ENCODE measurements around the gene NHERF2. TPM values are rescaled to one million over a fixed set of nuclear protein-coding genes. Genes with fewer than 3 reads are reported as not detected.

NHERF2 gene
- total RNA-seq, 1 donor from 2014 or later: 343 TPM

GRCh38 chr16:2084895-2085625 lies 58.4 kb downstream of the NHERF2 start:
- intact Hi-C loops (cut with DNase I): no loop called here
- no peak overlapping the region for H3K4me3 ChIP-seq
- H3K36me3 ChIP-seq: peaks cover 99% of the 10 kb centered on the region
- peaks cover 26% of the 10 kb centered on the region for H3K4me1 ChIP-seq
- no peaks in the 10 kb centered on the region for H3K9me3 ChIP-seq
- DNase-seq: no peak
- TF ChIP-seq CTCF (IDR thresholded peaks at IDR 0.05): no peak
- no peak for ATAC-seq
- no peak overlapping the region for H3K27ac ChIP-seq
- H3K27me3 ChIP-seq (ENCODE audit: low read depth): no peaks in the 10 kb centered on the region

- intact Hi-C loops (cut with DNase I): no loop called here
- no peak overlapping the region for H3K27ac ChIP-seq
- peaks cover 26% of the 10 kb centered on the region for H3K4me1 ChIP-seq
These were observed 59.0 kb downstream of the NHERF2 start for GRCh38 chr16:2085669-2086068.

GRCh38 chr16:2086106-2086742 lies 59.5 kb downstream of the NHERF2 start:
- H3K36me3 ChIP-seq: peaks cover 96% of the 10 kb centered on the region
- TF ChIP-seq CTCF (IDR thresholded peaks at IDR 0.05): no peak

More at GRCh38 chr16:2085669-2086068, 59.0 kb downstream of the NHERF2 start:
- no peaks in the 10 kb centered on the region for H3K9me3 ChIP-seq
- DNase-seq (no peak), ATAC-seq (no peak)
- no peaks in the 10 kb centered on the region for H3K27me3 ChIP-seq (ENCODE audit: low read depth)
- H3K36me3 ChIP-seq: peaks cover 99% of the 10 kb centered on the region
- no peak for TF ChIP-seq CTCF (IDR thresholded peaks at IDR 0.05)
- no peak overlapping the region for H3K4me3 ChIP-seq

GRCh38 chr16:2086812-2087747 lies 60.4 kb downstream of the NHERF2 start:
- ATAC-seq (no peak), DNase-seq (no peak)
- no peaks in the 10 kb centered on the region for H3K27me3 ChIP-seq (ENCODE audit: low read depth)
- H3K36me3 ChIP-seq: peaks cover 95% of the 10 kb centered on the region
- no peaks in the 10 kb centered on the region for H3K9me3 ChIP-seq
- H3K4me1 ChIP-seq: peaks cover 23% of the 10 kb centered on the region
- H3K27ac ChIP-seq: no peak overlapping the region
- no peak for TF ChIP-seq CTCF (IDR thresholded peaks at IDR 0.05)
- intact Hi-C loops (cut with DNase I): no loop called here
- no peak overlapping the region for H3K4me3 ChIP-seq

More at GRCh38 chr16:2086106-2086742, 59.5 kb downstream of the NHERF2 start:
- Histone ChIP-seq H3K27me3 (ENCODE audit: low read depth) (no peaks in the 10 kb centered on the region), H3K9me3 (no peaks in the 10 kb centered on the region), H3K27ac (no peak overlapping the region), H3K4me1 (peaks cover 25% of the 10 kb centered on the region), H3K4me3 (no peak overlapping the region)
- ATAC-seq (no peak), DNase-seq (no peak)
- intact Hi-C loops (cut with DNase I): no loop called here

Measured in lower lobe of right lung (tissue), 2 donors.